ENCODE data around the gene CCDC34. TPM values are rescaled to one million over a fixed set of nuclear protein-coding genes. Genes with fewer than 3 reads are reported as not detected.

Gene CCDC34
- total RNA-seq, 4 donors from 2014 or later = 1.8 to 4.7 (median 3.0) TPM

DNA sequence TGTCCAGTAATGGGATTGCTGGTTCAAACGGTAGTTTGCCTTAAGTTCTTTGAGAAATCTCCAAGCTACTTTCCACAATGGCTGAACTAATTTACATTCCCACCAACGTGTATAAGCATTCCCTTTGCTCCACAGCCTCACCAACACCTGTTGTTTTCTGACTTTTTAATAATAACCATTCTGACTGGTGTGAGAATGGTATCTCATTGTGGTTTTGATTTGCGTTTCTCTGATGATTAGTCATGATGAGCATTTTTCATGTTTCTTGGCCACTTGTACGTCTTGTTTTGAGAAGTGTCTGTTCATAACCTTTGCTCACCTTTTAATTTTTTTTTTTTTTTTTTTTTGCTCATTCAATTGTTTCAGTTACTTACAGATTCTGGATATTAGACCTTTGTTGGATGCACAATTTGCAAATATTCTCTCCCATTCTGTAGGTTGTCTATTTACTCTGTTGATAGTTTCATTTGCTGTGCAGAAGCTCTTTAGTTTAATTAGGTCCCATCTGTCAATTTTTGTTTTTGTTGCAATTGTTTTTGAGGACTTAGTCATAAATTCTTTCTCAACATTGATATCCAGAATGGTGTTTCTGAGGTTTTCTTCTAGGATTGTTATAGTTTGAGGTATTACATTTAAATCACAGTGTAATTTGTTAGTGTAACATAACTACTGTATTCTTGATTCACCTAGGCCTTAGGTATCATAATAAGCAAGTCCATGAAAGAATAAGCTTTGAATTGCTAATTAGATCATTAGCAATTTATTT lies 33.0 kb downstream of the CCDC34 start:
- TF ChIP-seq, protein P1, sequence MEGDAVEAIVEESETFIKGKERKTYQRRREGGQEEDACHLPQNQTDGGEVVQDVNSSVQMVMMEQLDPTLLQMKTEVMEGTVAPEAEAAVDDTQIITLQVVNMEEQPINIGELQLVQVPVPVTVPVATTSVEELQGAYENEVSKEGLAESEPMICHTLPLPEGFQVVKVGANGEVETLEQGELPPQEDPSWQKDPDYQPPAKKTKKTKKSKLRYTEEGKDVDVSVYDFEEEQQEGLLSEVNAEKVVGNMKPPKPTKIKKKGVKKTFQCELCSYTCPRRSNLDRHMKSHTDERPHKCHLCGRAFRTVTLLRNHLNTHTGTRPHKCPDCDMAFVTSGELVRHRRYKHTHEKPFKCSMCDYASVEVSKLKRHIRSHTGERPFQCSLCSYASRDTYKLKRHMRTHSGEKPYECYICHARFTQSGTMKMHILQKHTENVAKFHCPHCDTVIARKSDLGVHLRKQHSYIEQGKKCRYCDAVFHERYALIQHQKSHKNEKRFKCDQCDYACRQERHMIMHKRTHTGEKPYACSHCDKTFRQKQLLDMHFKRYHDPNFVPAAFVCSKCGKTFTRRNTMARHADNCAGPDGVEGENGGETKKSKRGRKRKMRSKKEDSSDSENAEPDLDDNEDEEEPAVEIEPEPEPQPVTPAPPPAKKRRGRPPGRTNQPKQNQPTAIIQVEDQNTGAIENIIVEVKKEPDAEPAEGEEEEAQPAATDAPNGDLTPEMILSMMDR (IDR thresholded peaks at IDR 0.05; ENCODE audit: low read depth) = no peak

- TF ChIP-seq, protein P1 (IDR thresholded peaks at IDR 0.05; ENCODE audit: low read depth) = no peak
These were observed 34.4 kb downstream of the CCDC34 start for GRCh38 chr11:27328614-27329013.

DNA sequence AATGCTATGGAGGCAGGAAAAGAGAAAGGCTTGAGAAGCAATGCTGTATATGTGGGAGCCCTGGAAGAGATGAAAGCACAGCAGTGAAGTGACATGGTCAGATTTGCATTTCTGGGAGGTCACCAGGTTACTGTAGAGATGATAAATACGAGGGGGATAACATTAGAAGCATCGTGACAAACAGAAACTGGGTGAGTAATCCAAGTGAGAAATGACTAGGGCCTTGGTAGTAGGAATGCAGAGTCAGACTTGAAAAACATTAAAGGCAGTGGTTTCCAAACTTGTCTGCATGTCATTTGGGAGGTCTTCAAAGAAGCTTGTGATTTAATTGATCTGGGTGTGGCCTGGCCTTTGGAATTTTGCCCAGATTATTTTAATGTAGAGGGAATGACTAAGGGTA lies 43.9 kb downstream of the CCDC34 start:
- TF ChIP-seq, protein P1 (IDR thresholded peaks at IDR 0.05; ENCODE audit: low read depth) = no peak

DNA sequence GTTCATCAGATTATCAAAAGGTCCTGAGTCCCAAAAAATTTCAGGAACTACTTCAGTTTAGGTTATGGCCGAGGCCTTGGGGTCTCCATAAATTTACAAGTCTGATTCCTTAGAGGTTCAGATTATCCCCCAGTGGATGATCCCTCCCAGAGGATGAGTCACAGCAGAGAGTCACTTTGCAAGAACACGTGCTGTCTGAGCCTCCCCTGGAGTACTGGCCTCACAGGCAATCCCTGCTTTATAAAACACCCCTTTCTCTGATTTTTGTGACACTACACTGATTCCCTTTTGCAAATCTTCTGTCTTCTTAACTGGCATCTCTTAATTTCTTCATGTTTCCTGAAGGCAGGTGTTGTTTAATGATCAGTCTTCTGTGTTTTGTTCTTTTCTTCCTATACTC lies 45.3 kb downstream of the CCDC34 start:
- TF ChIP-seq, protein P1 (IDR thresholded peaks at IDR 0.05; ENCODE audit: low read depth) = no peak

GRCh38 chr11:27315836-27316235 lies 47.2 kb downstream of the CCDC34 start:
- TF ChIP-seq, protein P1 (IDR thresholded peaks at IDR 0.05; ENCODE audit: low read depth) = no peak

- TF ChIP-seq, protein P1 (IDR thresholded peaks at IDR 0.05; ENCODE audit: low read depth) = no peak
These were observed 49.7 kb downstream of the CCDC34 start for GRCh38 chr11:27313157-27313821.

- TF ChIP-seq, protein P1 (IDR thresholded peaks at IDR 0.05; ENCODE audit: low read depth) = no peak
These were observed 50.9 kb downstream of the CCDC34 start for GRCh38 chr11:27312110-27312509.

Data from subcutaneous adipose tissue (tissue), 4 donors.